Body of pancreas (tissue), 4 donors: ENCODE data around the gene VAV2. TPM values are rescaled to one million over a fixed set of nuclear protein-coding genes. Genes with fewer than 3 reads are reported as not detected.

ENCODE experiments used
- ATAC-seq: fragments of 150-250 bp; one replicate; pipeline ENCODE4 v1.9.1; 2016
- DNase-seq, 4 donors: peaks; one replicate each; pipeline ENCODE4 v3.0.0-alpha.2; 2019
- H3K27ac ChIP-seq, 4 donors: fragments of 200-600 bp; sonication (generic); 1 replicate in 3 of 4; 2 replicates in 1 of 4; pipeline versions ENCODE4 v1.5.1 to v1.6.1; 2016 to 2019; ENCODE audit warnings: mild to moderate bottlenecking in 1 of 4, mixed read lengths in 1 of 4, moderate library complexity in 1 of 4
- H3K27me3 ChIP-seq, 2 donors: fragments of 200-600 bp; sonication (generic); one replicate each; pipeline ENCODE4 v1.6.0; 2016; ENCODE audit warnings: mild to moderate bottlenecking in 1 of 2
- H3K36me3 ChIP-seq, 2 donors: fragments of 200-600 bp; sonication (generic); replicated peaks in 1 of 2; 2 replicates each; pipeline ENCODE4 v1.5.1; 2016; ENCODE audit warnings: low read depth in 2 of 2; ENCODE audit not compliant: insufficient read depth in 1 of 2
- H3K4me1 ChIP-seq: fragments of 200-600 bp; sonication (generic); one replicate; pipeline ENCODE4 v1.6.0; 2016
- H3K4me3 ChIP-seq, 2 donors: fragments of 200-600 bp; sonication (generic); 1 replicate in 1 of 2; 2 replicates in 1 of 2; pipeline ENCODE4 v1.5.1; 2016 to 2019
- H3K9me3 ChIP-seq, 3 donors: fragments of 200-600 bp; sonication (generic); 1 replicate in 2 of 3; 2 replicates in 1 of 3; pipeline ENCODE4 v1.5.1; 2016
- CTCF ChIP-seq, 7 experiments: fragments of 450-650 bp in 4 of 7; fragments of 200-600 bp in 3 of 7; sonication (generic) in 3 of 7; IDR thresholded peaks; one replicate each; pipeline ENCODE4 v1.5.1; 2016 to 2019; ENCODE audit warnings: antibody characterized with exemption in 7 of 7
- POLR2A ChIP-seq, 3 donors: fragments of 450-650 bp; IDR thresholded peaks; one replicate each; pipeline ENCODE4 v1.6.1; 2016; ENCODE audit warnings: antibody characterized with exemption in 3 of 3, mild to moderate bottlenecking in 2 of 3
- WGBS, 2 donors: methylation state at CpG; one replicate each; pipeline ENCODE4 v1.1.5; 2017; 5-methylcytosine and 5-hydroxymethylcytosine counted together
- intact Hi-C: fragments of 100-400 bp; cut with DNase I; formaldehyde crosslinking; loops from one replicate; pipeline ENCODE4 v1.15.1; 2023
- total RNA-seq, 2 donors: library from RNA; depleted of rRNA; stranded (reverse); fragments of >200 nt; gene quantifications; one replicate each; pipeline ENCODE4 v1.1.0, GENCODE V29; 2016

The VAV2 gene
- total RNA-seq, 2 donors from 2014 or later, result 31.6 to 32.3 TPM

GRCh38 chr9:134034215-134035040 lies 42.3 kb upstream of the VAV2 start:
- no peaks in the 10 kb centered on the region for H3K9me3 ChIP-seq
- H3K4me1 ChIP-seq, result no peaks in the 10 kb centered on the region
- ATAC-seq (no peak), DNase-seq (no peak)
- TF ChIP-seq CTCF (IDR thresholded peaks at IDR 0.05) (no peak), POLR2A (IDR thresholded peaks at IDR 0.05) (no peak)
- H3K27me3 ChIP-seq, result no peaks in the 10 kb centered on the region
- H3K4me3 ChIP-seq, result no peak overlapping the region
- peaks cover 3 to 27% of the 10 kb centered on the region in 2 donors for H3K36me3 ChIP-seq
- intact Hi-C loops, result no loop called here
- no peak overlapping the region for H3K27ac ChIP-seq
- WGBS, 2 donors, result 91 to 95% methylated on average over 12 to 19 of the region's 19 CpGs

- Histone ChIP-seq H3K4me1 (no peaks in the 10 kb centered on the region), H3K9me3 (no peaks in the 10 kb centered on the region), H3K27me3 (no peaks in the 10 kb centered on the region), H3K36me3 (peaks cover 3 to 27% of the 10 kb centered on the region in 2 donors), H3K4me3 (no peak overlapping the region), H3K27ac (no peak overlapping the region)
- intact Hi-C loops, result no loop called here
- ATAC-seq, result no peak
- 91 to 92% methylated on average over 21 to 26 of the region's 26 CpGs for WGBS, 2 donors
- no peak for TF ChIP-seq CTCF (IDR thresholded peaks at IDR 0.05)
- TF ChIP-seq POLR2A (IDR thresholded peaks at IDR 0.05), result no peak
- DNase-seq, result no peak
Observed at GRCh38 chr9:134033516-134034214, 41.5 kb upstream of the VAV2 start.

- no peak for ATAC-seq
- peaks cover 3 to 27% of the 10 kb centered on the region in 2 donors for H3K36me3 ChIP-seq
- TF ChIP-seq POLR2A (IDR thresholded peaks at IDR 0.05), result no peak
- TF ChIP-seq CTCF (IDR thresholded peaks at IDR 0.05), result no peak
- H3K27me3 ChIP-seq, result no peaks in the 10 kb centered on the region
- 89 to 91% methylated on average over 40 of the region's 40 CpGs for WGBS, 2 donors
- no peaks in the 10 kb centered on the region for H3K9me3 ChIP-seq
- H3K4me1 ChIP-seq, result no peaks in the 10 kb centered on the region
- no peak overlapping the region for H3K4me3 ChIP-seq
- intact Hi-C loops, result no loop called here
- no peak for DNase-seq
- H3K27ac ChIP-seq, result no peak overlapping the region
Observed at GRCh38 chr9:134032456-134033222, 40.5 kb upstream of the VAV2 start.

- Histone ChIP-seq H3K36me3 (peaks cover 3 to 27% of the 10 kb centered on the region in 2 donors), H3K9me3 (no peaks in the 10 kb centered on the region), H3K27me3 (no peaks in the 10 kb centered on the region), H3K4me3 (no peak overlapping the region), H3K4me1 (no peaks in the 10 kb centered on the region), H3K27ac (no peak overlapping the region)
- ATAC-seq (no peak), DNase-seq (no peak)
- intact Hi-C loops, result no loop called here
- WGBS, 2 donors, result 91 to 93% methylated on average over 8 to 14 of the region's 14 CpGs
- no peak for TF ChIP-seq POLR2A (IDR thresholded peaks at IDR 0.05)
- TF ChIP-seq CTCF (IDR thresholded peaks at IDR 0.05), result no peak
Observed at GRCh38 chr9:134031783-134032182, 39.7 kb upstream of the VAV2 start.
